Measurements from ENCODE around the gene SLC10A1. TPM values are rescaled to one million over a fixed set of nuclear protein-coding genes. Genes with fewer than 3 reads are reported as not detected.

Gene SLC10A1
- total RNA-seq, 1 donor from 2014 or later, result not detected

- Mint-ChIP-seq H3K4me3 (peak overlapping the region; percentile 79), H3K27ac (peak overlapping the region; percentile 69), H3K27me3 (peaks cover 4% of the 10 kb centered on the region), H3K4me1 (peaks cover 13% of the 10 kb centered on the region), H3K9me3 (no peaks in the 10 kb centered on the region), H3K36me3 (ENCODE audit: low read depth) (no peaks in the 10 kb centered on the region)
- peak; percentile 92 for TF ChIP-seq CTCF (IDR thresholded peaks at IDR 0.05)
- ChIA-PET CTCF (interaction anchor here (0.6 to 3.1 kb wide), 28 partner anchors 11 to 252 kb away, joined by 3 to 48 read pairs (median 4); partner anchors contain the start of genes CCDC177 and SUSD6), POLR2A (interaction anchor here (0.6 to 1.4 kb wide), 8 partner anchors 39 to 142 kb away, joined by 3 to 12 read pairs (median 3); partner anchors contain the start of genes SRSF5 and SUSD6)
- DNase-seq (peak; percentile 86), ATAC-seq (ENCODE audit: low read depth) (peak; percentile 93)
- intact Hi-C loops (cut with micrococcal nuclease), result loop anchor here (1.0 to 2.0 kb wide), 4 partner anchors 54 to 484 kb away; no protein-coding TSS in a partner anchor
These were observed 70.1 kb downstream of the SLC10A1 start for GRCh38 chr14:69726761-69727511.

Other genes with a start within 250 kb of the SLC10A1 start
- 0.05 TPM in 1 of 2 replicates, not detected in the other for gene CCDC177, start 222.4 kb downstream of the SLC10A1 start, total RNA-seq
- gene SUSD6, start 185.6 kb downstream of the SLC10A1 start, total RNA-seq, result 63.5 and 67.1 TPM in 2 replicates
- 394 and 422 TPM in 2 replicates for gene SRSF5, start 30.1 kb downstream of the SLC10A1 start, total RNA-seq
- gene SMOC1, start 82.2 kb upstream of the SLC10A1 start, total RNA-seq, result not detected in 2 replicates

Measured in activated B cell treated with CpG ODN at 0.5 μM for 24 hours (primary cell).